ENCODE data around the gene RAPGEF4. TPM values are rescaled to one million over a fixed set of nuclear protein-coding genes. Genes with fewer than 3 reads are reported as not detected.

The RAPGEF4 gene
- total RNA-seq, 3 donors from 2014 or later, result 1.2 to 2.8 (median 2.2) TPM

DNA sequence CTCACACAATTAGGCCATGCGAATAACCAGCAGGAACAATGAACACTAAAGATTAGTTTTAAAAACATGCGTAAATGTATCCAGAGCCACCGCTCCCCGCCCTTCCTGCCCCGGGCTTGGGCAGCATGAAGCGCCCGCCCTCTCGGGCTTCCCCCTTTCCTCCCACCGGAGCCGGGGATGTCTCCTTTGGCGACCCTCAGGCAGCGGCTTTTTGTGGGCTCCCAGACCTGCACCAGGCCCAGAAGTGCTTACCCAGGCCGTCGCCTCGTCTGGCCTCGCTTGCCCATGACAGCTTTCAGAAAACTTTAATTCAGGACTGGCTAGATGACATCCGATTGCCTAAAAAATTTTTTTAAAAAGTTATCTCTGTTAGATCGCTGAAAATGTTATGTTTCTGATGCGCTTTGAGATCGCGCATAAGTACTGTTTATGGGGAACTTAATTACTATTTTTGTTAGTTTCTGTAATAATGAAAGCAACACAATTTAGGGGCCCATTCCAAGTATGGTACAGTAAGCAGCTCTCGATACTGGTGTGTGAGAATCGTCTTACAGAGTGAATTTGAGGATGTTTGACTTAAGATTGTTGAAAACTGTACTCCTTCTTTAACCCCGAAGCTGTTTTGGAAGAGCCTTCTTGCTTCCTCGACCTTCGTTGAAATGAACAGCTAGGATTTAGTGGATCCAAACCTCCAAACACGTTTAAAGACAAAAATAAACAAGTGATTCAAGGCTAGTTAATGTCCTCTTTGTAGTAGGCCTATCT is 341.1 kb downstream of the RAPGEF4 start:
- Histone ChIP-seq H3K9me3 (no peaks in the 10 kb centered on the region), H3K4me3 (peak overlapping the region; percentile 58), H3K36me3 (ENCODE audit: low read depth) (no peaks in the 10 kb centered on the region), H3K4me1 (ENCODE audit: low read depth) (peaks cover 7% of the 10 kb centered on the region)
- peak; percentile 12 to 63 (median 55) for DNase-seq
- intact Hi-C loops (cut with DNase I, micrococcal nuclease), result no loop called here
- peak; percentile 44 for ATAC-seq
- TF ChIP-seq, protein P1, sequence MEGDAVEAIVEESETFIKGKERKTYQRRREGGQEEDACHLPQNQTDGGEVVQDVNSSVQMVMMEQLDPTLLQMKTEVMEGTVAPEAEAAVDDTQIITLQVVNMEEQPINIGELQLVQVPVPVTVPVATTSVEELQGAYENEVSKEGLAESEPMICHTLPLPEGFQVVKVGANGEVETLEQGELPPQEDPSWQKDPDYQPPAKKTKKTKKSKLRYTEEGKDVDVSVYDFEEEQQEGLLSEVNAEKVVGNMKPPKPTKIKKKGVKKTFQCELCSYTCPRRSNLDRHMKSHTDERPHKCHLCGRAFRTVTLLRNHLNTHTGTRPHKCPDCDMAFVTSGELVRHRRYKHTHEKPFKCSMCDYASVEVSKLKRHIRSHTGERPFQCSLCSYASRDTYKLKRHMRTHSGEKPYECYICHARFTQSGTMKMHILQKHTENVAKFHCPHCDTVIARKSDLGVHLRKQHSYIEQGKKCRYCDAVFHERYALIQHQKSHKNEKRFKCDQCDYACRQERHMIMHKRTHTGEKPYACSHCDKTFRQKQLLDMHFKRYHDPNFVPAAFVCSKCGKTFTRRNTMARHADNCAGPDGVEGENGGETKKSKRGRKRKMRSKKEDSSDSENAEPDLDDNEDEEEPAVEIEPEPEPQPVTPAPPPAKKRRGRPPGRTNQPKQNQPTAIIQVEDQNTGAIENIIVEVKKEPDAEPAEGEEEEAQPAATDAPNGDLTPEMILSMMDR (IDR thresholded peaks at IDR 0.05), result no peak

DNA sequence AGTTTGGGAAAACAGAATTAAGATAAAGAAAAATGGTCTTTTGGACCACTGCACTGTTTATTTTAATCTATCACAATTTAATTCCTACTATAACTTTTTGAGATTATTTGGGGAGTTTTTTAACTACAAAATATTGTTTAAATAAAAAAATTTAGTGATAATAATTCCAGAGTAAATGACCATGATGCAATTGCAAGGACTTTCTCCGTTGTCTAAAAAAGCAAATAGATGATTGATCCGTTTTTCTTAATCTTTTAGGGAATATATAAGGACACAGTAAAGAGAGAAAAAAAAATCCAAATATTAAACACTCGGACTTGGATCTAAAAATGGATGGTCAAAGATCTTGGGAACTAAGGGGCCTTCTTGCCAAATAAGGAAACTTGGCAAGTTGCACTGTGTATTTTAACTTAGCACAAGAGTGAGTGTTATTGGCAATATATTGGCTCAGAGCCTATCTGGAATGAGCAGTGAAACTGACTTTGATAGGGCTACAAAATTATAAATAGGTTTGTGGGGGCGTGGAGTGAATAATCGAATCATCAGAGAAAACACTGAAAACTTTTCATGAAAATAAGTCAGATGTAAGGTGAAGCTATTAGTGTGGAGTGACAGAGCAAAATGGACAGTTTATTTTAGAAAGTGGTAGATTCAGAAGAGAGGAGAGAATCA is 342.0 kb downstream of the RAPGEF4 start:
- no peak overlapping the region for H3K4me3 ChIP-seq
- TF ChIP-seq, protein P1 (IDR thresholded peaks at IDR 0.05), result no peak
- DNase-seq (no peak), ATAC-seq (no peak)
- H3K9me3 ChIP-seq, result no peaks in the 10 kb centered on the region
- intact Hi-C loops (cut with DNase I, micrococcal nuclease), result no loop called here
- H3K4me1 ChIP-seq (ENCODE audit: low read depth), result peaks cover 7% of the 10 kb centered on the region
- H3K36me3 ChIP-seq (ENCODE audit: low read depth), result no peaks in the 10 kb centered on the region

DNA sequence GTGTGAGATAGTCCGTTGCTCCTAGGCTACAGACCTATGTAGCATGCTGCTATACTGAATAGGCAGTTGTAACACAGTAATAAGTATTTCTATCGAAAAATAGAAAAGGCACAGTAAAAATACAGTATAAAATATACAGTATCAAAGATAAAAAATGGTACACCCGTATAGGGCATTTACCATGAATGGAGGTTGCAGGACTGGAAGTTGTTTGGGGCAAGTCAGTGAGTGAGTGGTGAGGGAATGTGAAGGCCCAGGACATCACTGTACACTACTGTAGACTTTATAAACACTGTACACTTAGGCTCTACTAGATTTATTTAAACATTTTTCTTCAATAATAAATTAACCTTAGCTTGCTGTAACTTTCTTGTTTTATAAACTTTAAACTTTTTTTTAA is 343.5 kb downstream of the RAPGEF4 start:
- TF ChIP-seq, protein P1 (IDR thresholded peaks at IDR 0.05), result no peak
- H3K36me3 ChIP-seq (ENCODE audit: low read depth), result no peaks in the 10 kb centered on the region
- ATAC-seq (no peak), DNase-seq (no peak)
- H3K4me3 ChIP-seq, result no peak overlapping the region
- intact Hi-C loops (cut with DNase I, micrococcal nuclease), result no loop called here
- peaks cover 7% of the 10 kb centered on the region for H3K4me1 ChIP-seq (ENCODE audit: low read depth)
- H3K9me3 ChIP-seq, result no peaks in the 10 kb centered on the region

- no peak for DNase-seq
- Histone ChIP-seq H3K4me1 (ENCODE audit: low read depth) (peaks cover 7% of the 10 kb centered on the region), H3K9me3 (no peaks in the 10 kb centered on the region)
Observed at GRCh38 chr2:173079973-173080860, 344.6 kb downstream of the RAPGEF4 start.

More at GRCh38 chr2:173079973-173080860, 344.6 kb downstream of the RAPGEF4 start:
- Histone ChIP-seq H3K4me3 (no peak overlapping the region), H3K36me3 (ENCODE audit: low read depth) (no peaks in the 10 kb centered on the region)
- TF ChIP-seq, protein P1 (IDR thresholded peaks at IDR 0.05), result no peak
- intact Hi-C loops (cut with DNase I, micrococcal nuclease), result no loop called here
- no peak for ATAC-seq

Measured in mucosa of descending colon (tissue), 3 donors.